Stimulated activated CD8-positive, alpha-beta memory T cell treated with anti-CD3 and anti-CD28 coated beads, Interleukin-15, amount 100 ng/mL, for 4 hours (primary cell): ENCODE results near the gene EXOC4.

Source experiments
- DNase-seq, 2 donors: peaks; one replicate each; pipeline ENCODE4 v3.0.0-alpha.2; 2020; ENCODE audit warnings: low read depth in 2 of 2

EXOC4 gene

DNA sequence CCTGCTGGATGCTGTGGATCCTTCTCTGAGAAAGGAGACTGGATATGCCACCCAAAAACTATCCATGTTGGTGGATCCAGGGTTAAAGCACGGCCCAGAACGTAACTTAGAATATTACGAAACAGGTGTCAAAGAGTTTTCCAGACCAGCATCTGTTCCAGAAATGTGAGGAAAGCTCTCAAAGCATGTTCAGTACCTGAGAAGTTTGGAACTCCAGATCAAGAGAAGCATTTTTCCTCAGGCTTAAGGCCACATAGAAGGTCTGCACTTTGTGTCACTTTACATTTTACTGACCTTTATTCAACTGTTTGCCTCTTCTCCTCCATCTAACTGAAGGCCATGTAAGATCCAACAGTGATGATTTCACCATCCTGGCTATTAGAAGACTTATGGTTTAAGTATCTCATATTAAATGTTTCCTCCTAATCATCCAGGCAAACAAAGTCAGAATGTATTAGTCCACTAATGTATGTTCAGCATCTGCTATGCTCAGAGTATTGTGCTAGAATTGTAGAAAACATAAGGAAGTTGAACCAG lies 533.6 kb downstream of the EXOC4 start:
- DNase-seq, result no peak

DNA sequence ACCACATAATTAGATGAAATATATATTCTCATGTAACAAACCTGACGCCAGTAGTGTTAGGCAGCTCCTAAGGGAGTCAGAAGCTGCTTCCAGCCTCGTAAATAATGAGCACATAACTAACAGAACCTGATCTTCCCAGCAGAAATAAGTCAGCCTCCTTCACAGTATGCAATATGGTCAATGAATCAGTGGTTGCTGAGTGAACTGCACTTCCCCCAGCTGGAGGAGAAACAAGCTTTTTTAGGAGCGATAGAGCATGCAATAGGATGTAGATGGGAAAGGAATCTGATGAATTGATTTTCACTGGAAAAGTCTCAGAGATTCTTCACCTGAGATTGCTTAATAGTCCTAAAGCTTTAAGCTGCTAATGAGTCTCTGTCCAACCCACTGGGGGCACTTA lies 537.1 kb downstream of the EXOC4 start:
- no peak for DNase-seq

DNA sequence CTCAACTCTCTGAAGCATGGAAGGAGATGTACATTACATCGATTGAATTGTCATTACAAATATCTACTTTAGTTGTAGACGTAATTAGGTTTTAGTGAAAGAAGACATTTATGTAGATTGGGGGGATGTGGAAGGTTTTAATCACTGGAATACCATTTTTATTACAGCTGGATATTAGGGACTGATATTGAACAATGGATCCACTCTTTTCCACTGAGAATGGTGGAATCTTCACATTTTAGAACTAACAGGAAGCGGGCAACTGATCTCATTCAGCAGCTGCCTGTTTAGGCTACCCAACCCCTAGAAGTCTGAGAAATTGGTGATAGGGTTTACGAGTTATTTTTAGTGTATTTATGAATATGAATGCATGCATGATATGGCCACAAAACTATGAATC lies 538.0 kb downstream of the EXOC4 start:
- DNase-seq, result no peak

DNA sequence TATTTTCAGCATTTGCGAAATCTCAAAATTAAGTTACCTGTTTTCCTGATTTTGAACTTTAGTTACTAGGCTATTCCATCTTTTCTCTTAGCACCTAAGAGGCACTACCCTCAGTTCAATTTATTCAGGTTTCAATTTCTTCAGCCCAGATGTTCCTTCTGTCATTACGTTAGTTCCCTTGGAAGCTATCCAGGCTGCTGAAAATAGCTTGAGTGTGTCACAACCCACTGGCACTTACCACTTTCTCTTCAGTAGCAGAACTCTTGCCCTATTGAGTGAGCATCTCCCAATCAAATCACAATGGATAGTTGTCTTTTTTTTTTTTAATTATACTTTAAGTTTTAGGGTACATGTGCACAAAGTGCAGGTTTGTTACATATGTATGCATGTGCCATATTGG lies 541.6 kb downstream of the EXOC4 start:
- DNase-seq, result no peak

DNA sequence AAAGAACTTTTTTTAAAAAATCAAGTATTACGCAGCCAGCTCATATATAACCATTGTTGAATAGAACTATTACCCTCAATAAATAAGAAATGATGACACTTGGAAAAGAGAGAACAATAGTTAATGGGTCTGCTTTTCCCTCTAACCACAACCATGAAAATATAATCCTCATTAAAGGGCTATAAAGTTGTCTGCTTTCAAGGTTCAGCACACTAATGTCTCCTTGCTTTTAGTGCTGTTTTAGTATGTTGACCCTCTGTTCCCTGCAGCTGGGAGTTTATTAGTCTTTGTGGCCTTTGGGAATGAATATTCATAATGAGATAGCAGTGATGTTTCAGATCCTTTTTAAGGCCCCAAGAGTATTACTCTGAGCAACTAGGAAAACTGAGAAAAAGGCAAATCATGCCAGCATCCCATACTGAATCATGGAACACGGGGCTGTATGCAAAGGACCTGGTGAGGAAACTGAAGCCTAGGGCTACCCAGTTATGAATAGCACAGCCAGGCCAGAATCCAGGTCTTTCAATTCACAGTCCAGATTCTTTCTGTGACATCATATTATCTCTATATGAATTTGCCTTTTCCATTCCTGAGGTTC lies 542.3 kb downstream of the EXOC4 start:
- DNase-seq, result no peak

DNA sequence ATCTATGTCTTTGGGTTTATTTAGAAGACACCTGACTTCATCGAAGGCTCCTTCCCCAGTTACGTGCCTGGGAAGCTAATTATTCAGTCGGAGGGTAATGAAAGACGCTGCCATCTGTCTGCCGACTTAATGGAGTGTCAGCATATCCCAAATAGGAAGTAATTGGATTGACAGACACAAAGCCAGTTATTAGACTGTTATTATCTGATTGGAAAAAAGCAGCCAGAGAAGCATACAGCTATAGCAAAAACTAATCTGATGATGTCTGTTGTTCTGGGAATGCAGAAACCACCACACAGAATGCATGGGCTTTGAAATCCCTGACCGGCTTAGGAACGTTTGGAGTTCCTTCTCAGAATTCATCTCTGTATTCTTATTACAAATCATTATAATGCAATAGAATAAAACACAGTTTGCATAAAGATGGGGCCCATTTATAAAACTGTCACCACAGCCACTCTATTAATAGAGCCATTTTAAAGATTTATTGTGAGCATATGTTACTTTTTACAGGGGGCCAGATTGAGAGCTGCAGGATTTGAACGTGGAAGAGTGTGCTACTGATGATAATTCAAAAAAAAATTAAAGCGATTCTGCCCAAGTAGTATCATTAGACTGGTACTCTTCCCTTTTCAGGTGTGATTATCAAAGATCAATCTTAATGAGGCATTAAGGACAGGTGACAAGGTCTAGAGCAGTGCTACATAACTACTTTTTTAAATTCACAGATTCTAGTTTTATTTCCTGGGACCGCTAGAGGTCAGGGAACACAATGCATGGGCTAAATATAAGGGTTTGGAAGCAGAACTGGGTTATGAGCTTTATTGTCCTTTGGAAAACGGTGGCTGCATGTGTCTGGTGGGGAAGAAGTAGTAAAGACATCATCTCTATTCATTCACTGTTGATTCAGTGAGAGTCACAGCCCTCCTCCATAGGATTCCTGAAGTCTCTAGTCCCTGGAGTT lies 544.2 kb downstream of the EXOC4 start:
- DNase-seq, result no peak

DNA sequence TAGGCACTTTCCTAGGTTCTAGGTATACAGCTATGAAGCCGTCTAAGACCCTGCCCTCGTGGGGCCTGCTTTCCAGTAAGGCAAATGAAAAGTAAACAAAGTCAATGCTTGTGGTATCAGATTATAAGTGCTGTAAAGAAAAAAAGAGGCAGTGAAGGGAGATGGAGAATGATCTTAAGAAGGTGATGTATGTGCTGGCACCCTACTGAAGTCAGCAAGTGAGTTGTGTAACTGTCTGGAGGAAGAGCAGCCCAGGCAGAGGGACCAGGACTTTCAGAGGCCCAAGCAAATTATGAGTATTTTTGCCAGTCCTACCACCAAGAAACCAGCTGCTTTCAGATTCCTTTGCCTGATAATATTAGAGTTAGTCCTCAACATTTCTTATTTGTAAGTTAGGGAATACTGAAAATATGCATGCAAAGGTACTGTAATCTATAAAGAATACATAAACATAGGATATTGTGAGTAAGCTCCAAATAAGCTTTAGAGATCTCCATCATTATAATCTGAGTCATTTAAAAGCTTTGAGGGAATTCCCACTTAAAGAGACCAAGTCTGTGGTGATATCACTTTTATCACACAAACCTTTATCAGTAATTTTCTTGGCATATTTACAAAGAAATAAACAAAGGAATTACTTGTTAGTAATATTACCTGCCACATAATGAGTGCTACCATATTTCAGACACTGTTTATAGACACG lies 545.1 kb downstream of the EXOC4 start:
- DNase-seq, result no peak

DNA sequence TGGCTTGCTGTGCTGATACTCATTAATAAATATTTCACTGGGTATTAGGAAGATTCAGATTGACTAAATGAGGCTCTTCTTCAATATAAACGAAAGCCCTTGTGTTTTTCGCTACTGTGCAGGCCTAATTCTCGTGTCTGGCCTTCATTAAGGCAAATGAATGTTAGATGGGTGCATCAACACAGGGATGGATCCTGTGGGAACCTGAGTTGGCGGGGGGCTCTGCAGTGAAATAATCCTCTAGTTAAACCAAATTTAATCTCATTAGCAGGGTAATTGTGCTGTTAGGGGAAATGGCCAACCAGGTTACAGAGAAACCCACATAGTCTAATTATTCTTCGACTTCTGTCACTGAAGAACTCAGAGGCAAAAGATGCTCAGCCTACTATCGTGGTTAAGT lies 548.5 kb downstream of the EXOC4 start:
- no peak for DNase-seq

DNA sequence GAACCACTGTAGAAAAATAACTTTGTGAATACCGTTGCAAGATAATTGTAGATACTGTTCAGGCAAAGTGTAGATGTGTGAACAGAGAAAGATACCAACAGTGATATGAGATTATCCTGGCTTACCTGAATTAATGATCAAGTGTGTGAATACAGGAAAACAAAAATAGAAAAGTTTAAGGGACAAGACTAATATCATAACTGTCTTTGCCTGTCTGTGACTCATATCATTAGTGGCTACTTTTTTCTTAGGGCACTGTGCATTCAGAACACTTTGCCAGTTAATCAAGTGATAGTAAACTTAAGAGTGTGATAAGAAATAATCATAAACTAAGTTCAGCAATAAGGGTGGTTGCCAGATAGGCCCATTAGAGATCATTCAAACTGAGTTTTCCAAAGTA lies 551.2 kb downstream of the EXOC4 start:
- DNase-seq, result no peak

DNA sequence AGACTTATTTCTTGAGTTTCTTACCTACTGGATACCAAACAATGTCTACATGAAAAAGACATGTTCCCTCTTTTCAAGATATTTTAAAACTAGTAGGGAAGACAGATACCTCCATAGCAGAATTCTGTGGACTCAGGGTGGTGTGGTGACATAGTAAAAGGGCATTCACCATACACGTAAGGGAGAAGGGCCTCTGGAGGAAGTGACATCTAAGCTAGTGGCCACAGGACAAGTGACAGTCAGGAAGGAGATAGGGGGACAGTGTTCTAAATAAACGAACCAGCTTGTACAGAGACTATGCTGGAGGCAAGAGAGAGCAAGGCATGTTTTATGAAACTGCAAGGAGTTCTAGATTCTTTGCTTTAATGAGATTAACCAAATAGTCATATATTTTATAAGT lies 552.5 kb downstream of the EXOC4 start:
- DNase-seq, result no peak

DNA sequence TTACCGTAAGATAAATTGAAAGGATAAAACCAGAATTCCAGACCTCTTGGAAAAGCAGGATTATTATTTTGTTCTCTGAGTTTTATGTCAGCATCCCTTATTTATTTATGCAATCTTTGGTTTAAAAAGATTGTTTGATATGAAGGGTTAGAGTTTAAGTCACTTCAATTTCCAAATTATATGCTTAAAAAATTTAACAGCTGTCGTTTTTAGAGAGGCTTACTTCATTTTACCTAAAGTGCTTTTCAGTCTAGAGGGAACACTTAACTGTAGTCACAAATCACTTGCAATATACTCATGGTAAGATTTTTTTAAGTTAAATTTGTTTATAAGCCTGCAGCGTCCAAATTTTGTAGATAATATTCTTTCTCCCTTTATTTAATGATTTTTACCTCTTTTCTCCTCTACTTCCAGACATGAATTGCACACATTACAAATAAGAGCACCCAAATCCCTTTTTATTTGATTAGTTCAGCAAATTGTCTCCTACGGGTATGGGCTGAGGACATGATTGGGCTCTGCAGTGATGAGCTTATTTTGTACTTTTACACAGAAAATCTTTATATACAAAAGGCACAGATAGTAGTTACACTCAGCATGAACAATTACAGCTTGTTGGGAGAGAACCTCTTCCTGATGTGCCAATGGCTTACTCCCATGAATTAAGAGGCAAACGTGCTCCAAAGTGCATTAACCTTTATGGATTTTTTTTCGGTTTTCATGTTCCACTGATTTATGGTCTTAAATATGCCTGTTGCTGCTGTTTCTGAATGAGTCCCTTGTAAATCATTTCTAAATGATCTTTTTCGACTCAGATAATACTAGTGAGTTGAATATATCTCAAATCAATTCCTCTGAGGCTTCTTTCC lies 555.0 kb downstream of the EXOC4 start:
- no peak for DNase-seq

DNA sequence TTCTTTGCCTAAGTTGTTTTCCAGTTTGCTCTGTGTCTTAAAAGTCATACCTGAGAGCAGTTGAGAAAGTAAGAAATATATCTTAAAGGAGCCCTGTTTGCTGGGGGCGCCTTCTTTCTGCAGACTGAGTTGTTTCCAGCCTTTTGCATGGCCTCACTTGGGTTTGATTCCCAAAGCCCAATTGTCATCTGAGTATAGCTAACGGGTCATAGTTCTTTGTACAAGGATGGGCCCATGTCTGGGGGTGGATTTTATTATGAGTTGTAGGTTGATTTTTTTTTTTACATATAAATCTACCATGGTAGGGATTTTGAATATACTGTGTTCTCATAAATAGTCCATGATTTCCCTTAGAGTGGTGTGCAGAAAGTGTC lies 555.6 kb downstream of the EXOC4 start:
- no peak for DNase-seq

DNA sequence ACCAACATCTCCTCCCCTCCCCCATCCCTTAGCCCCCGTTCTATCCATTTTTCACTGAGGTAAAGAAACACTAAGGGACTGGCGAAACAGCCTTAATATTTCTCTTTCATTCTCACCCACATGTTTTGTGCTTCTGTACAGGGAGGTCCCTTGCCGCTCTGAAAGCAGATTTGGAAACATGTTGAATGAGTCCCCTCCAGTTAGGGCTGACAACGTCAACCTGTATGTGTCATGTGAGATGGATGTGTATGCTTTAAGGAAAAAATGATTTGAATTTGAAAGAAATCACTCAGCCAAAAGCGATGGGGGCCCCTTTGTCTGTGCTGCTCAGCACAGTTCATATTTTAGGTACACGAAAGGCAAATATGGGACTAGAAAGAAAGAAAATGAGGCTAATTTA lies 560.0 kb downstream of the EXOC4 start:
- DNase-seq, result no peak

DNA sequence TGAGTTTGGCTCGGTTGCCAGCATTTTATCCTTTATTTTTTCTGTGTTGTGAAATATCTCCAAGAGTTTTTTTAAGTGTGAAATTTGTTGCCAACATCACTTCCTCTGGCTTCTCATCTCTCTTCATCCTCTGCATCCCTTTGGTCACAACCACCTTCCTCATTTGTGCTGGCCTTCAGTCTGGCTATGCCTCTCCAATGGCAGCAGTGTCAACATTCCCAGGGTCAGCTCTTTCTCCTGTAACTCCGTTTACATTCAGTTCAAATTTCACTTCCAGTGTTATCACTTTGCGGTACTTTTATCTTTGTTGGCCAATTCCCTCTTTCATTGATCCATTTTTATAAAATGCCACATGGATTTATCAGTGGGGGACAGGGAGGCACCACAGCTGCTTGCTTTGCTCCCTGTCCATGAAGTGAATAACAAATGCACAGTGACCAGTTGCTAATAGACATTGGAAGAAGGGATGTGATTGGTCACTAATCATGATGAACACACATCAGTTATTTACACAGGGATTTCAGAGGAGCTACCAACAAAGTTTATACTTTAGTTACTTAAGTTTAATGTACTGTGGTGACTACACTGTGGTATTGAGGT lies 562.8 kb downstream of the EXOC4 start:
- DNase-seq, result no peak

DNA sequence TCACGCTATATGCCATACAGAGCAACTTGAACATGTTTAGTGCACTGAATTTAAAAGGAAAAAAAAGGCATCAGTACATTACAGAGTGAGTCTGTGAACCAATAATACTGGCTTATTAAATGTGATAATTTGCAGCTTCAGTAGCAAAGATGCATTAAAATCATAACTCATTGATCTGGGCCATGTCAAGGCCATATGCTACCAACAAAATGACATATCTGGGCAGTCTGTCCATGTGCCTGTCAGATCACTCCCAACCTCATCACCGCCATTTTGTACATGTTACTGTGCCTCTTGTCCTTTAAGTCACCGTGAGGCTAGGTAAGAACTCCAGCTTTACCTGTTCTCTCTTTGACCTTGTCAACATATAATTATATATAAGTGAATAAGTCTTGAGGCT lies 566.8 kb downstream of the EXOC4 start:
- no peak for DNase-seq

DNA sequence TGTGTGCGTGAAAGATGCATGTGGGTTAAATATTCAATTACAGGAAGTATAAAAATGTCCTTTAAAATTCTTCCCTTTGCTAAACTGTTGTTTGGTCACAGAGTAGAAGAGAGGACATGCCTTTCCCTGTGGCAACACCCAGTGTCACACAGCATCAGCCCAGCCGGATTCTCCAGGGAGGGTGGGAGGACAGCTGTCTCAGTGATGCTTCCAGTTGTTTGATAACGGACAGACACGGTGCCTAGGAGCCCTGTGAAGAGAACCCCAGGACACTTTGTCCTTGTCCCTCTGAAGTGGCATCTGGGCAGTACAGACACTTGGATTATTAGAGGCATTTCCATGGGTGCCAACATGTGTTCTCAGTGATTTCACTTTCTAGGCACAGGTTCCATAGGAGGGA lies 567.7 kb downstream of the EXOC4 start:
- DNase-seq, result no peak

DNA sequence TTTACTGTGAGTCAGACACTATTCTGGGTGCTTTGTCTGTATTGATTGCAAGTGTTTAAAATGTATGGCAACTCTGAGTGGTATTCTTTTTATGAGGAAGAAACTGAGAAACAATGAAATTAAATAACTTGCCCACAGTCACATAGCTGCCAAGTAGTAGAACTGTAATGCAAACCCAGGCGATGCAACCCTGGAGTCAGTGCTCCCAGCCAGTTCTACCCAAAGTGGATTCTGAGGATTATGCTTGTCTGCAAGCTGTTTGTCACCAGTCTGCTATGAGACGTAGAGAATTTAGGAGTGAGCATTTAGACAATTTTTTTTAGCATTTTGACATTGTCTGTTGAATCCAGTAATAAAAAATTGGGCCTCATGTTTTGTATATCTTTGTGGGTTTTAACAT lies 568.3 kb downstream of the EXOC4 start:
- DNase-seq, result no peak

DNA sequence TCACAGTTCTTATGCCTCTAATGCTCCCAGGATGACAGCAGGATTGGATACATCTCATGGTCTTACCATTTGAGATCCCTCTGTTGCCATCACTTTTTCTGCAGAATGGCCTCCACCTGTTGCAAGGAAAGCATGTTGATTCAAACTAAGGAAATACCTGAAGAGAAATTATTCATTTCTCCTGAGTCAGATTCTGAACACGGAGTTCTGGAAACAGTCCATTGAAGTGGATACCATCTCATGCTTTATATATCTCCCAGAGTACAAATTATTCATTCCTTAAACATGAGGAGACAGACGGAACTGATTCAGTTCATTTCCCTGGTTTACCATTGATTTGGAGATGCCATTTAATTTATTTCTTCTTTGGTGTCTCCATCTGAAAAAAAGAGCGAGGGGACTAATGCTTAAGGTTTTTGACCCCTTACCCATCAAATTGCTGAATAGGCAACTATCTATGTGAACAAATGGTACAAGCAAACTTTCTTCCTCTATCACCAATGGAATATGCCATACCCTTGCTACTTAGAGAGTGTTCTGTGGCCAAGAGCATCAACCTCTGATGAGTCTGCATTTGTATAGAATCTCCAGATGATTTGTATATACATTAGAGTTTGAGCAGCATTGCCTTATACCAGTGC lies 569.2 kb downstream of the EXOC4 start:
- DNase-seq, result no peak

DNA sequence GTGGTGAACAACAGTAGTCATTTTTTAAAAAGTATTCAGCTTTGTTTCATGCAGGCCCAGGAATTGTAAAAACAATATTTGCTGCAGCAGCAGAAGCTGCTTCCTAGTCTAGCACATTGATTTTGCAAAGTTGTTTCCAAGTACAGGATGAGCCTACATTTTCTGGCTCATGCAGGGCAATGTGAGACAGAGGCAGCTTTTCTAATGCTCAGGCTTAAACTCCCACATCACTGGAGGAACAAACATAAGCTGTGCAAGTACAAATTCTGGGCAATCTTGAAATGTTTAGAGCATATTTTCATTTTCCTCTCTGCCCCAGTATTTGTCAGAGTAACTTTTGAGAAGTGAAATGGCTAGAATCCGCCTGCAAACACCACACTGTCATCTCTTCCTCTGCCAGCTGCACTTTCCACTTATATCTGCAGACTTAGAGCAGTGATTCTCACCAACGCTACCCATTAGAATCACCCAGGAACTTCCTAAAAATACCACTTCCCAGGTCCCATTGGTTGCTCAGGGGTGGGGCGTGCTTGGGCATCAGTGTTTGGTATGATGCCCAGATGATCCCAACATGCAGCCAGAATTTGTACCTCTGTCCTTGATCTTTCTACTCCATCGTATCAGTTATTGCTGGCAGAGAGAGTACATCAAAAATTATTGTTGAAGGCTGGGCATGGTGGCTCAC lies 570.1 kb downstream of the EXOC4 start:
- DNase-seq, result no peak

DNA sequence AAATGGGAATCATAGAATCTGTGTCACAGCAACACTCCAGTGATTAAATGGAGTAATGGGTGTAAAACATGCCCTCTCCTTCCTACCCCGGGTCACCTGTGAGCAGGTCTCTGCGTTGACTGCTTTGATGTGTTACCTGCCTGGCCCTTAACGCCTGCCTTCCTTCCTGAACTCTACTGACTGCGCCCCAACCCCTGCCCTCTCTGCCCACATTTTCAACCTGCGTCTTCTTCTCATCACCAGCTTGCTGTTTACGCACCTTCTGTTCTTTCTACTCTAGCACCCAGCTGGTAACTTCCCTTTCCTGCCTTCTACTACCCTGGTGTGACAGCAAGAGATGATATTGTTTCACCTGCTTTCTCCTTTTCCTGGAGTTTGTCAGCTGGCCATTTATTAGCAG lies 571.3 kb downstream of the EXOC4 start:
- no peak for DNase-seq
